K562 (cell line): ENCODE results near the gene ACSS2. TPM values are rescaled to one million over a fixed set of nuclear protein-coding genes. Genes with fewer than 3 reads are reported as not detected.

Experiments
- ATAC-seq: fragments of 200-7000 bp; cut with Tn5 transposase; 3 replicates; pipeline ENCODE4 v1.9.1; 2020; ENCODE audit warnings: moderate library complexity
- BruUV-seq: library from RNA; stranded (reverse); fragments of 400-500 nt; replicated peaks from 2 replicates; lab custom pipeline; 2021; lab: Mats Ljungman, UMichigan
- CTCF ChIA-PET: fragments of 300-600 bp; formaldehyde crosslinking; extraction: SDS; loops from one replicate; lab custom pipeline; 2021; ENCODE audit warnings: low intra/inter-chr PET ratio; lab: Yijun Ruan, JAX
- POLR2A ChIA-PET: fragments of 300-600, 350-650 bp; sonication (Branson Sonifier 250); formaldehyde crosslinking; extraction: SDS; loops from one replicate; lab custom pipeline; 2021; ENCODE audit warnings: antibody characterized with exemption, inconsistent platforms; lab: Yijun Ruan, JAX
- DNase-seq, 4 experiments: peaks; one replicate each; pipeline versions ENCODE4 v3.0.0 to v3.0.0-alpha.2; 2011 to 2018; ENCODE audit warnings: low spot score in 3 of 4, mixed read lengths in 3 of 4; ENCODE audit errors: extremely low read depth in 1 of 4
- FAIRE-seq: peaks from 2 replicates; lab custom pipeline; 2011; peaks lifted over from hg19 to GRCh38; lab: Jason Lieb, UNC
- H2AFZ ChIP-seq: 2 replicates; pipeline ENCODE4 v1.6.0; 2011; ENCODE audit warnings: low read depth, low read length, control low read depth, inconsistent platforms
- H3K27ac ChIP-seq: fragments of 200-600 bp; 3 replicates; pipeline ENCODE4 v1.8.0; 2011; ENCODE audit warnings: low read depth, mild to moderate bottlenecking, control low read depth, inconsistent platforms, low read length, moderate library complexity, mixed read lengths; ENCODE audit errors: extremely low read depth
- H3K27me3 ChIP-seq, 2 experiments: fragments of 300-600 bp in 1 of 2; 2 replicates in 1 of 2; 3 replicates in 1 of 2; pipeline versions ENCODE4 v1.6.0 to v1.8.0; 2011; ENCODE audit warnings: inconsistent platforms in 2 of 2, low read length in 2 of 2, mild to moderate bottlenecking in 1 of 2, mixed read lengths in 1 of 2, moderate library complexity in 1 of 2; ENCODE audit not compliant: control insufficient read depth in 2 of 2, insufficient read depth in 2 of 2
- H3K36me3 ChIP-seq: fragments of 300-600 bp; 3 replicates; pipeline ENCODE4 v1.8.0; 2011; ENCODE audit warnings: mild to moderate bottlenecking, low read length, inconsistent platforms; ENCODE audit not compliant: control insufficient read depth, insufficient read depth
- H3K4me1 ChIP-seq, 2 experiments: fragments of 200-600 bp in 1 of 2; replicated peaks in 1 of 2; 2 replicates in 1 of 2; 3 replicates in 1 of 2; pipeline versions ENCODE4 v1.5.1 to v1.8.0; 2011; ENCODE audit warnings: inconsistent platforms in 2 of 2, low read length in 2 of 2, mild to moderate bottlenecking in 1 of 2, mixed read lengths in 1 of 2, moderate library complexity in 1 of 2; ENCODE audit not compliant: control insufficient read depth in 2 of 2, insufficient read depth in 2 of 2
- H3K4me2 ChIP-seq: 2 replicates; pipeline ENCODE4 v1.6.1; 2011; ENCODE audit warnings: low read length, control low read depth, inconsistent platforms, mixed read lengths; ENCODE audit not compliant: insufficient read depth
- H3K4me3 ChIP-seq: fragments of 200-600 bp; sonication (generic), shearing (Covaris generic); 2 replicates; pipeline ENCODE4 v1.5.1; 2016; ENCODE audit warnings: control low read depth, inconsistent platforms
- H3K79me2 ChIP-seq: fragments of 200-600 bp; 3 replicates; pipeline ENCODE4 v1.8.0; 2011; ENCODE audit warnings: low read length, inconsistent platforms; ENCODE audit not compliant: control insufficient read depth, insufficient read depth
- H3K9ac ChIP-seq, 2 experiments: 2 replicates each; pipeline versions ENCODE4 v1.6.0 to v1.6.1; 2011; ENCODE audit warnings: low read depth in 2 of 2, low read length in 2 of 2, control low read depth in 1 of 2, inconsistent platforms in 1 of 2, mild to moderate bottlenecking in 1 of 2, mixed read lengths in 1 of 2; ENCODE audit not compliant: insufficient read depth in 1 of 2
- H3K9me1 ChIP-seq: one replicate; pipeline ENCODE4 v1.6.0; 2011; ENCODE audit warnings: inconsistent platforms, mild to moderate bottlenecking, low read length, moderate library complexity; ENCODE audit not compliant: control insufficient read depth, insufficient read depth
- H3K9me3 ChIP-seq: replicated peaks from 2 replicates; pipeline ENCODE4 v1.5.1; 2011; ENCODE audit warnings: low read depth, low read length, inconsistent platforms; ENCODE audit not compliant: control insufficient read depth, insufficient read depth
- H4K20me1 ChIP-seq: replicated peaks from 2 replicates; pipeline ENCODE4 v1.6.1; 2011; ENCODE audit warnings: low read length, inconsistent platforms, mixed read lengths; ENCODE audit not compliant: control insufficient read depth, insufficient read depth
- CREB5 ChIP-seq: fragments of 250-450 bp; sonication (Bioruptor Pico); IDR thresholded peaks from 2 replicates; pipeline ENCODE4 v1.5.0; 2020; ENCODE audit warnings: mild to moderate bottlenecking
- POLR2A ChIP-seq: fragments of 450-650 bp; conservative IDR thresholded peaks from 2 replicates; pipeline ENCODE4 v1.6.1; 2016
- SRSF9 ChIP-seq: fragments of 200-400 bp; formaldehyde crosslinking; IDR thresholded peaks from 2 replicates; pipeline ENCODE4 v1.6.1; 2017; ENCODE audit warnings: low read depth, low read length, borderline replicate concordance
- ZBTB34 ChIP-seq: fragments of 250-450 bp; sonication (Bioruptor Pico); IDR thresholded peaks from 2 replicates; pipeline ENCODE4 v1.8.0; 2021; ENCODE audit warnings: mild to moderate bottlenecking, moderate library complexity
- WGBS: fragments of 100-300 bp; shearing (Covaris generic); methylation state at CpG from one replicate; pipeline ENCODE4 v1.1.6; 2016; ENCODE audit warnings: low coverage, mixed read lengths; ENCODE audit not compliant: insufficient coverage; ENCODE audit errors: missing lambda C conversion rate; 5-methylcytosine and 5-hydroxymethylcytosine counted together
- in situ Hi-C: fragments of 300-500 bp; cut with MboI; formaldehyde crosslinking; loops from 4 replicates; pipeline ENCODE4 v1.15.0; 2018; ENCODE audit warnings: inconsistent platforms, mixed read lengths
- intact Hi-C: fragments of 100-400 bp; cut with micrococcal nuclease; formaldehyde crosslinking; loops from 2 replicates; pipeline ENCODE4 v1.14.2; 2022
- polyA plus RNA-seq, 8 experiments: library from polyadenylated mRNA; depleted of rRNA in 4 of 8; stranded (reverse) in 5 of 8; unstranded in 3 of 8; fragments of >200 nt; fragmentation: Nextera tagmentation in 2 of 8; fragmentation: Illumina TruSeq in 1 of 8; extraction: Ambion mirVana in 2 of 8; extraction: Trizol in 1 of 8; gene quantifications; 2 replicates each; pipeline versions ENCODE4 v1.2.1 to v1.2.3, GENCODE V29; 2011 to 2014; ENCODE audit warnings: inconsistent platforms in 1 of 8, missing spikeins in 1 of 8
- total RNA-seq, 7 experiments: library from RNA; depleted of rRNA in 6 of 7; stranded (reverse); fragments of >200 nt in 6 of 7; fragmentation: Illumina TruSeq in 2 of 7; extraction: Trizol in 2 of 7; gene quantifications; 2 replicates each; pipeline versions ENCODE4 v1.2.1 to v1.2.3, GENCODE V29; 2011 to 2021; ENCODE audit warnings: low replicate concordance in 1 of 7

ACSS2 gene
- total and polyA plus RNA-seq, 9 of the 15 experiments (the other 6 are each of a cell fraction or from before 2014, with no cell fraction given): 21.9 to 246 (median 66.2) TPM

- H2AFZ ChIP-seq: no peak overlapping the region
- no peak overlapping the region for H3K9ac ChIP-seq
- no peak overlapping the region for H3K4me3 ChIP-seq
- in situ Hi-C loops: no loop called here
- H3K9me3 ChIP-seq: no peaks in the 10 kb centered on the region
- BruUV-seq: no TSS peak
- H3K79me2 ChIP-seq: no peaks in the 10 kb centered on the region
- H3K4me1 ChIP-seq: no peaks in the 10 kb centered on the region
- no peak for ATAC-seq
- TF ChIP-seq ZBTB34 (CRISPR knock-in tag): no peak
- TF ChIP-seq CREB5 (CRISPR knock-in tag): no peak
- TF ChIP-seq SRSF9: no peak
- no peak for TF ChIP-seq POLR2A
- TF ChIP-seq, all 486 proteins: peak for 0
- Histone ChIP-seq H3K4me2 (no peak overlapping the region), H3K9me1 (no peaks in the 10 kb centered on the region), H3K27ac (no peak overlapping the region), H3K27me3 (no peaks in the 10 kb centered on the region), H4K20me1 (no peaks in the 10 kb centered on the region), H3K36me3 (peaks cover 88% of the 10 kb centered on the region)
- intact Hi-C loops: no loop called here
- POLR2A ChIA-PET: interaction anchor here (0.5 to 0.9 kb wide), 3 partner anchors 9 to 29 kb away, joined by 3 to 6 read pairs (median 3); no protein-coding TSS in a partner anchor
- CTCF ChIA-PET: no interaction called here
- DNase-seq: no peak
- WGBS: 100% methylated on average over 2 of the region's 4 CpGs
- FAIRE-seq: no peak
Observed at GRCh38 chr20:34941226-34941625, 64.8 kb downstream of the ACSS2 start.
